Lower leg skin (tissue), 4 donors: ENCODE data around the gene CATSPERB. TPM values are rescaled to one million over a fixed set of nuclear protein-coding genes. Genes with fewer than 3 reads are reported as not detected.
"Not testable (repeated sequence)": the region's sequence is repeated elsewhere in the genome, so short reads cannot be mapped to it uniquely, and the experiment has no call there.

ENCODE experiments used
- DNase-seq, 2 donors: peaks; one replicate each; pipeline ENCODE4 v3.0.0-alpha.2; 2019; ENCODE audit warnings: low spot score in 2 of 2
- H3K4me3 ChIP-seq: fragments of 200-600 bp; sonication (generic); 2 replicates; pipeline ENCODE4 v1.5.1; 2017; ENCODE audit warnings: mild to moderate bottlenecking, low read depth; ENCODE audit not compliant: poor library complexity, severe bottlenecking
- POLR2A ChIP-seq, 2 donors: fragments of 450-650 bp; IDR thresholded peaks; one replicate each; pipeline ENCODE4 v1.6.1; 2016 to 2017; ENCODE audit warnings: antibody characterized with exemption in 2 of 2, mild to moderate bottlenecking in 1 of 2, moderate library complexity in 1 of 2
- WGBS, 2 donors: methylation state at CpG; one replicate each; pipeline ENCODE4 v1.1.5; 2018; 5-methylcytosine and 5-hydroxymethylcytosine counted together
- intact Hi-C: fragments of 100-400 bp; cut with DNase I; formaldehyde crosslinking; loops from one replicate; pipeline ENCODE4 v1.15.0; 2023; ENCODE audit warnings: low total_unique reads
- total RNA-seq, 4 donors: library from RNA; depleted of rRNA; stranded (reverse); fragments of >200 nt; gene quantifications; one replicate each; pipeline ENCODE4 v1.1.0, GENCODE V29; 2016
- TF ChIP-seq, protein P1 (sequence below), 3 donors: fragments of 450-650 bp; IDR thresholded peaks; one replicate each; pipeline ENCODE4 v1.5.1; 2016; ENCODE audit warnings: antibody characterized with exemption in 3 of 3, mild to moderate bottlenecking in 3 of 3, moderate library complexity in 2 of 3

CATSPERB gene
- total RNA-seq, 4 donors from 2014 or later: 0.21 to 1.3 (median 0.44) TPM

DNA sequence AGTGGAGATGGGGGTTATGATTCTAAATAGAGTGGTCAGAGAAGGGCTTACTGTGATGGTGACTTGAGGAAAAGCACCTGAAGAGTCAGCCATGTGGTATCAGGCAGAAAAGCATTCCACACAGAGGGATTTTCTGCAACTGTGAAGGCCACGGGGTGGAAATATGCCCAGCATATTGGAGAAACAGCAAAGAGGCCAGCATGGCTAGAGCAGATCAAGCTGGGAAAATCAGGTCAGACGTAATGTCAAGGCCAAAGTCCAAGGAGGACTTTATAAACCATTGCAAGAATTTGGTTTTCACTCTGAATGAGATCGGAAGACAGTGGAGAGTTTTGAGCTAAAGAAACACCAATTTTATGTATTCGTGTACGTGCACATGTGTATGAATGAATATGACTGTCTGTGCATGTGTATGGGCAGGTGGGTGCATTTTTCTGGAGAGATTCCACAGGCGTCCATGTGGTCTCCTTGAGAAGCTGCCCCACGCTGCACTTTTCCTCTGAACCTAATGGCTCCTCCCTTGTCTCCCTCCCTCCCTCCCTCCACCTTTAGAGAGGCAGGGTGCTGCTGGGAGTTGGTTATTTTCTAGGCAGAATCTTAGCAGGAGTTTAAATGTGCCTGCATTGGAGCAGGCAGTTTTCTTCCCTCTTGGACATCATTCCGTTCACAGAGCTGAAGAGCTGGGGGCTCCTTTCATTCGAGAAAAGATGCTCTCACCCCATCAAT is 124.4 kb downstream of the CATSPERB start:
- H3K4me3 ChIP-seq: no peak overlapping the region
- 81 to 89% methylated on average over 9 of the region's 9 CpGs for WGBS, 2 donors
- no peak for TF ChIP-seq POLR2A (IDR thresholded peaks at IDR 0.05)
- TF ChIP-seq, protein P1, sequence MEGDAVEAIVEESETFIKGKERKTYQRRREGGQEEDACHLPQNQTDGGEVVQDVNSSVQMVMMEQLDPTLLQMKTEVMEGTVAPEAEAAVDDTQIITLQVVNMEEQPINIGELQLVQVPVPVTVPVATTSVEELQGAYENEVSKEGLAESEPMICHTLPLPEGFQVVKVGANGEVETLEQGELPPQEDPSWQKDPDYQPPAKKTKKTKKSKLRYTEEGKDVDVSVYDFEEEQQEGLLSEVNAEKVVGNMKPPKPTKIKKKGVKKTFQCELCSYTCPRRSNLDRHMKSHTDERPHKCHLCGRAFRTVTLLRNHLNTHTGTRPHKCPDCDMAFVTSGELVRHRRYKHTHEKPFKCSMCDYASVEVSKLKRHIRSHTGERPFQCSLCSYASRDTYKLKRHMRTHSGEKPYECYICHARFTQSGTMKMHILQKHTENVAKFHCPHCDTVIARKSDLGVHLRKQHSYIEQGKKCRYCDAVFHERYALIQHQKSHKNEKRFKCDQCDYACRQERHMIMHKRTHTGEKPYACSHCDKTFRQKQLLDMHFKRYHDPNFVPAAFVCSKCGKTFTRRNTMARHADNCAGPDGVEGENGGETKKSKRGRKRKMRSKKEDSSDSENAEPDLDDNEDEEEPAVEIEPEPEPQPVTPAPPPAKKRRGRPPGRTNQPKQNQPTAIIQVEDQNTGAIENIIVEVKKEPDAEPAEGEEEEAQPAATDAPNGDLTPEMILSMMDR (IDR thresholded peaks at IDR 0.05): no peak
- intact Hi-C loops: no loop called here
- no peak for DNase-seq

DNA sequence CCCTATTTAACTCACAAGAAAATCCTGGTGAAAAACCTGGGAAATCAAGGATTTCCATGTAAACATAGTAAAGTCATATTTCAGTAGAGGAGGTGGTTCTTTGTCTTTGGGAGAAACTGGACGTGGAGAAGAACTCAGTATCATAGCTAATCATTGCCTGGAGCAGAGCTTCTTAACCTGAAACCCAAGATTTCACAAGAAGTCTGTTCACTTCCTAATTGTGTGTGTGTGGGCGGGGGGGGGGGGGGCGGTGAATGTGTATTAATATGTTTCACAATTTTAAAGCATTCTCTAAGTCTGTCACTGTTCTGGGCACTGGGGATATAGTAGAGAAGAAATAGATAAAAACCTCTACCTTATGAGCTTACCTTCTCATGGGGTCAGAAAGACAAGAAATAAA is 125.0 kb downstream of the CATSPERB start:
- intact Hi-C loops: no loop called here
- TF ChIP-seq, protein P1 (IDR thresholded peaks at IDR 0.05): no peak
- no peak for TF ChIP-seq POLR2A (IDR thresholded peaks at IDR 0.05)
- no peak for DNase-seq
- WGBS, 2 donors: 62 to 73% methylated on average over 3 of the region's 3 CpGs
- no peak overlapping the region for H3K4me3 ChIP-seq

DNA sequence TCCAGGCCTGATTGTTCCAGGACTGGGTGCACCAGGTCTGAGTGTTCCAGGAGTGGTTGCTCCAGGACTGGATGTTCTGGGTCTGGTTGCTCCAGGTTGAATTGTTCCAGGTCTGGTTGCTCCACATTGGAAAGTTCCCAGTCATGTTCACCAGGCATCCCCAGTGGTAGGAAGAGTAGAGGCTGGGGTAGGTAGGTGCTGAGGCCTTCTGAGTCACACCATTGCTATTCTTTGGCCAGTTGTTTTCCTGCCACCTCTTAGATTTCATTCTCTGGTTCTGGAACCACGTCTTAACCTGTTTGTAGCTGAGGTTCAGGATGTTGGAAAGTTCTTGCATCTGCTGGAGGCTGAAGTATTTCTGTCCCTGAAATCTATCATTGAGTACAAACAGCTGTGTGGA is 127.3 kb downstream of the CATSPERB start:
- H3K4me3 ChIP-seq, intact Hi-C loops, DNase-seq: not testable (repeated sequence)
- WGBS, 2 donors: 62 to 77% methylated on average over 1 of the region's 1 CpG

DNA sequence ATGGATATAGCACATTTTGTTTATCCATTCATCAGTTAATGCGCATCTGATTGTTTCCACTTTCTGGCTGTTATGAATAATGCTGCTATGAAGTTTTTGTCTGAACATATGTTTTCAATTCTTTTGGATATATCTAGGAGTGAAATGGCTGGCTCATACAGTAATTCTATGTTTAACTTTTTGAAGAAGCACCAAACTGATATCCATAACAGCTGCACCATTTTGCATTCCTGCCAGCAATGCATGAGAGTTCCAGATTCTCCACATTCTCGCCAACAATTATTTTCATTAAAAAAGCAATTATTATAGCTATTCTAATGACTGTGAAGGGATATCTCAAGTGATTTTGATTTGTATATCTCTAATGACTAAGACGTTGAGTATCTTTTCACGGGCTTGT is 131.9 kb downstream of the CATSPERB start:
- no peak for TF ChIP-seq POLR2A (IDR thresholded peaks at IDR 0.05)
- TF ChIP-seq, protein P1 (IDR thresholded peaks at IDR 0.05): no peak
- no peak for DNase-seq
- WGBS, 2 donors: 63% methylated on average over 4 of the region's 4 CpGs
- intact Hi-C loops: no loop called here
- H3K4me3 ChIP-seq: no peak overlapping the region

DNA sequence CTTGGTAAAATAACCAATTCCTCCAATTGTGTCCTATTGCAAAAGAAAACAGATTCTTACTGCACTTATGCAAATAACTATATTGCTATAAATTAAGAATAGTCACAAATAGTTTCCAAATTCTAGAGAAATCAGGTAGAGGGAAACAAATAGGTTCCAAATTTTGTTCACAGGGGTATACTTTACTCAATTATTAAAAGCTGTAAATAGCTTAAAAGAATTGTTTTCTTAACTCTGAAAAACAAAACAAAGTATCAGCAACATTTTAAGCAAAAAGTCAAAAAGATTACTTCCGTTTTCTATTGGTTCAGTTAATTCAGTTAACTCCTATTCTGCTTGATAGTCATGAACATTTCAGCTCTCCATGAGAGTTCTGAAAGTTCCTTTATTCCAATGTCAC is 136.2 kb downstream of the CATSPERB start:
- no peak for TF ChIP-seq POLR2A (IDR thresholded peaks at IDR 0.05)
- TF ChIP-seq, protein P1 (IDR thresholded peaks at IDR 0.05): no peak

DNA sequence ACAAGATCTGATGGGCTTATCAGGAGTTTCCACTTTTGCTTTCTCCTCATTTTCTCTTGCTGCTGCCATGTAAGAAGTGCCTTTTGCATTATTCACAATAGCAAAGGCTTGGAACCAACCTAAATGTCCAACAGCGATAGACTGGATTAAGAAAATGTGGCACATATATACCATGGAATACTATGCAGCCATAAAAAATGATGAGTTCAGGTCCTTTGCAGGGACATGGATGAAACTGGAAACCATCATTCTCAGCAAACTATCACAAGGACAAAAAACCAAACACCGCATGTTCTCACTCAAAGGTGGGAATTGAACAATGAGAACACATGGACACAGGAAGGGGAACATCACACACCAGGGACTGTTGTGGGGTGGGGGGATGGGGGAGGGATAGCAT is 137.9 kb downstream of the CATSPERB start:
- intact Hi-C loops, H3K4me3 ChIP-seq, DNase-seq: not testable (repeated sequence)
- 99 to 100% methylated on average over 2 of the region's 2 CpGs for WGBS, 2 donors

More for the DNA sequence above, 136.2 kb downstream of the CATSPERB start:
- WGBS, 2 donors: 91 to 94% methylated on average over 1 of the region's 1 CpG
- intact Hi-C loops: no loop called here
- DNase-seq: no peak
- H3K4me3 ChIP-seq: no peak overlapping the region

DNA sequence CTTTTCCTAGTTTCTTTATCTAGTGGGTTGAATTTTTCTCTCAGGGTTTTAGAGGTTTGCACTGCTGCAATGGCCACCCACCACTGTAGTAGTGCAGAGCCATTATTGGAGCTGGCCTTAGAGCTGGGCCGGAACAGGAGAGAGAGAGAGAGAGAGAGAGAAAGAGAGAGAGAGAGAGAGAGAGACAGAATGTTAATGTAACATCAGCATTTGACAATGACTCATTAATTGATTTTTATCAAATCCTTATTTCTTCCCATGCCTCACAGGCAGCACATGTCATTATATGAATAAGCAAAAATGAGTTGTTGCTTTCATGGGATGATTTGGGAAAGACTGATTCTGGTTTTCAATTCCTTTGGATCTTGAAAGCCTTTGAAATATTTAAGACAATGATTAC is 145.5 kb downstream of the CATSPERB start:
- DNase-seq: no peak
- intact Hi-C loops: no loop called here
- no peak overlapping the region for H3K4me3 ChIP-seq
- WGBS, 2 donors: 35 to 43% methylated on average over 1 of the region's 1 CpG
- TF ChIP-seq POLR2A (IDR thresholded peaks at IDR 0.05): no peak
- TF ChIP-seq, protein P1 (IDR thresholded peaks at IDR 0.05): no peak
